ENCODE results near the gene TPCN2.
"Not testable (repeated sequence)": the region's sequence is repeated elsewhere in the genome, so short reads cannot be mapped to it uniquely, and the experiment has no call there.

The TPCN2 gene

DNA sequence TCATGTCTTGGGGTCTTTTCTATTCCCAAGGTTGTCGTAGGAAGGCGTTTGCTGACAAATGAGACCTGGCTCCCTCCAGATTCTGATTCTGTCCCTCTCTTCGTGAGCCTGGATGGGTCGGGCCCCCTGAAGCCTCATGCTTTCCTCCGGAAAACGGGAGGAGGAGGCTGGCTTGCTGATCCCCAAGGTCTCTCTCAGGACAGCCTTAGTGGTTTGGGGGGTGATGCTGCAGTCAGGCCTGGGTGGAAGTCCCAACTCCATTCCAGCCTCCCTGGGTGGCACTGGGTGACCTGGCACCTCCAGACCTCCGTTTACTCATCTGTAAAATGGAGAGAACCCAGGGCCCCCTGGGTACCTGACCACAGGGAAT is 83.6 kb downstream of the TPCN2 start:
- DNase-seq, result no peak

DNA sequence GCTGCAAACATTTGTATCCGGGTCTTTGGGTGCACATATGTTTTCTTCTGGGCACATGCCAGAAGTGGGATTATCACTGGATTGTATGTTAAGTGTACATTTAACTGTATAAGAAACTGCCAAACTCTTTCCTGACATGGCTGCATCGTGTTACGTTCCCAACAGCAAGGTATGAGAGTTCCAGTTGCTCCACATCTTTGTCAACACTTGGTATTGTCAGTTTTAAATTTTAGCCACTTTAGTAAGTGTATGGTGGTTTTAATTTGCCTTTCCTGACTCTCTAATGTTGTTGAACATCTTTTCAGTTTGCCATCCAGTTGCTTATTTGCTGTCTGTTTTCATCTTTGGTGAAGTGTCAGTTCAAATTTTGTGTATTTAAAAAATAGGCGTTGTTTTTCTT is 84.5 kb downstream of the TPCN2 start:
- no peak for DNase-seq

DNA sequence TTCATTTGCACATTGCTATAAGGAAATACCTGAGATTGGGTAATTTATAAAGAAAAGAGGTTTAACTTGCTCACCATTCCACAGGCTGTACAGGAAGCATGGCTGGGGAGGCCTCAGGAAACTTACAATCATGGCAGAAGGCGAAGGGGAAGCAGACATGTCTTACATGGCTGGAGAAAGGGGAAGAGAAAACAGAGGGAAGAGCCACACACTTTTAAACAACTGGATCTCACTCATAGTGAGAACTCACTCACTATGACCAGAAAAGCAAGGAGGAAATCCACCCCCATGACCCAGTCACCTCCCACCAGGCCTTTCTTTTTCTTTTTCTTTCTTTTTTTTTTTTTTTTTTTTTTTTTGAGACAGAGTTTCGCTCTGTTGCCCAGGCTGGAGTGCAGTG is 85.5 kb downstream of the TPCN2 start:
- DNase-seq, result not testable (repeated sequence)

- DNase-seq, result no peak
These were observed 86.2 kb downstream of the TPCN2 start for GRCh38 chr11:69134957-69135356.

DNA sequence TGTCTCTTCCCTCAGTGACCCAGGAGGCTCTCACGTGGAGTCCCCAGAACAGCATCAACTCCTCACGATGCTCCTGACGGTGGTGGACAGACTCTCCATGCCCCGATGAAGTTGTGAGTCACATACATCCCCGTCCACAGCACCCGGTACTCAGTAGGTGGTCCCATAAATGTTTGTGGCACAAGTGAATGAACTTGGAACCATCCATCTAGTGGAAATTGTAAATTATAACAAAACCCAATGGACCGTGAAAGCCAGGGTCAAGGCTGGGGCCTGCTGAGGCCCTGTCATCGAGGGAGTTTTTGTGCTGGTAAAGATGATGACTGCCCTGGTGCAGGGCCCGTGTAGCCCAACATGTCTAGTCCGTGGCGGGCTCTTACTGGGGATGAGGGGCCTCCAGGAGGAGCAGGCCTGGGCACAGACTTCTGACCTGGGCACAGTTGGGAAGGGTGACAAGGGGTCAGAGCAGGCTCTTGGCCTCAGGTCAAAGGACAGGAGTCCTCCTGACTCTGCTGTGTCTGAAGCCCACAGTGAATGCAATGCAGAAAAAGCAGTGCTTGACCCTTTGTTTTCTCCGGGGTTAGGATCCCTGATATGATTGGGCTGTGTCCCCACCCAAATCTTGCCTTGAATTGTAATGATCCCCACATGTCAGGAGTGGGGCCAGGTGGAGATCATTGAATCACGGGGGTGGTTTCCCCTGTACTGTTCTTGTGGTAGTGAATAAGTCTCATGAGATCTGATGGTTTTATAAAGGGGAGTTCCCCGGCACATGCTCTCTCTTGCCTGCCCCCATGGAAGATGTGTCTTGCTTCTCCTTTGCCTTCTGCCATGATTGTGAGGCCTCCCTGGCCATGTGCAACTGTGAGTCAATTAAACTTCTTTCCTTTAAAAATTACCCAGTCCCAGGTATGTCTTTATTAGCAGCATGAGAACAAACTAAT is 87.0 kb downstream of the TPCN2 start:
- DNase-seq, result no peak

DNA sequence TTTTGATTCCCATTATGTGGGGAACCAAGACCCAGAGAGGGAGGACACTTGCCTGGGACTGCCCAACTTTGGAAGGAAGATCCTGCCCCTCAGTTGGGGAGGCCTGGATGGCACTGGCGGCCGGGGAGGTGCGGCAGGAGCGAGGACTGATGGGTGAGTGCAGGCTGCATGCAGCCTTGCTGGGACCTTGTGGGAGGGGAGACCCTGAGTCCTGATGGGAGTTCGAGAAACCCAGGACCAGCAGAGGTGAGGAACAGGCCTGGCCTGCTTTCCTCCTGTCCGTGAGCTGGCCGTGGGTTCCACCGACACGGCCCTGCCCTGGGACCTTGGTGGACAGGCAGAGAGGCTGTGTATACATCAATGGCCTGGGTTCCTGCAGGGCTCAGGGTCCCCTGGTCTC is 87.7 kb downstream of the TPCN2 start:
- no peak for DNase-seq

- no peak for DNase-seq
These were observed 88.6 kb downstream of the TPCN2 start for GRCh38 chr11:69137151-69137844.

DNA sequence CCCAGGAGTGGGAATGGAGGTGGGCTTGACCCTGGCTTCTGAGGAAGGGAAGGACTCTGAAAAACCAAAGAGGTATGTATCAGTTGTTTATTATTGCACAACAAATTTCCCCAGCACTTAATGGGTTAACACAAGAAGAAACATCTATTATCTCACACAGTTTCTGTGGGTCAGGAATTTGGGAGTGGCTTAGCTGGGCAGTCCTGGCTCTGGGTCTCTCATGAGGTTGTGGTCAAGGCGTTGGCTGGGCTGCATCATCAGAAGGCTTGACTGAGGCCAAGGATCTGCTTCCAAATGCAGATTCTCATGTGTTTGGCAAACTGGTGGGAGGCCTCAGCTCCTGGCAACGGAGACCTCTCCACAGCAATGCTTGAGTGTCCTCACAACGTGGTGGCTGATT is 89.5 kb downstream of the TPCN2 start:
- no peak for DNase-seq

DNA sequence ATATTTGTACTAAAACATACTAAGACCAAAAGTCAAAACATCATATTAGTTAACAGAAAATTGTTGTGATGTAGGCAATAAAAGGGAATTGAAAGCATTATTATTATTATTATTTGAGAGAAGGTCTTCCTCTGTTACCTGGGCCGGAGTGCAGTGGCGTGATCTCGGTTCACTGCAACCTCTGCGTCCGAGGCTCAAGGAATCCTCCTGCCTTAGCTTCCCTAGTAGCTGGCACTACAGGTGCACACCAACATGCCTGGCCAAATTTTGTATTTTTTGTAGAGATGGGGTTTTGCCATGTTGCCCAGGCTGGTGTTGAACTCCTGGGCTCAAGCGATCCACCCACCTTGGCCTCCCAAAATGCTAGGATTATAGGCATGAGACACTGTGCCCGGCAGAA is 91.4 kb downstream of the TPCN2 start:
- not testable (repeated sequence) for DNase-seq

DNA sequence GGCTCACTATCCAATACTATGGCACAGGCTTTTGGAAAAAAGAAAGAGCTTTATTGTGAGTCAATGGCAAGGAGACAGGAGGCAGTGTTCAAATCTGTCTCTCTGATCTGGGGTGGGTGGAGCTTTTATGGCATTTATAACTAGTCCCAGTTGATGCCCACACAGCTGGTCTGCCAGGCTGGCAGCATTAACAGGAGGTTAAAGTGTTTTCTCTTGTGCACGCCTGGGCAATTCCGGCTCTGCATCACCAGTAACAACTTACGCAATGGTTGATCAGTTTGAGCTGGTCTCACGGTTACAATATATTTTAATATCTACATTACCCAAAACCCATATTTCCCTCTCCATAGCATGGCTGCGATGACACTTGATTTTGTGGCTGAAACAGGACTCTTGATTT is 91.9 kb downstream of the TPCN2 start:
- no peak for DNase-seq

DNA sequence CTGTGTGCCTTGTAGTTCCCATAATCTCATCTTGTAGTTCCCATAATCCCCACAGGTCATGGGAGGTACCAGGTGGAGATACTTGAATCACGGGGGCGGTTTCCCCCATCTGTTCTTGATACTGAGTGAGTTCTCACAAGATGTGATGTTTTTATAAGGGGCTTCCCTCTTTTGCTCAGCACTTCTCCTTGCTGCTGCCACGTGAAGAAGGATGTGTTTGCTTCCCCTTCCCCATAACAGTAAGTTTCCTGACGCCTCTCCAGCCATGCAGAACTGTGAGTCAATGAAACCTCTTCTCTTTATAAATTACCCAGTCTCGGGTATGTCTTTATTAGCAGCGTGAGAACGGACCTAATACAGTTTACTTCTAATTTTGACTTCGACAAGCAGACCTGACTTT is 93.0 kb downstream of the TPCN2 start:
- DNase-seq, result no peak

DNA sequence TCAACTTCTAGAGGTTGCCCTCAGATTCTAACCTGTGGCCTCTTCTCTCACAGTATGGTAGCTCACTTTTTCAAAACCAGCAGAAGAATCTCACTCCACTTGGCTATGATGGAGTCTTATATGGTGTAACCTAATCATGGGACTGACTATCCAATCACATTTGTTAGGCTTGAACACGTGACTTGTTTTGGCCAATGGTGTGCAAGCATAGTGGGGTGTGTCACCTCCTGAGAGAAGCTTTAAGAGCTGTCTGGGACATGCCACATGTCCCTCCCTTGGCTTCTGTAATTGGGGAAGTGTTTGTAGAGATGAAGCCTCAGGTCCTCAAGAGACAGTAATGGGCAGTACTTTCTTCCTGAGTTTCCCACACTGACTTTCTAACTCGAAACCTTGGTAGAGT is 94.2 kb downstream of the TPCN2 start:
- DNase-seq, result no peak

GRCh38 chr11:69144316-69145049 is 95.8 kb downstream of the TPCN2 start:
- no peak for DNase-seq

DNA sequence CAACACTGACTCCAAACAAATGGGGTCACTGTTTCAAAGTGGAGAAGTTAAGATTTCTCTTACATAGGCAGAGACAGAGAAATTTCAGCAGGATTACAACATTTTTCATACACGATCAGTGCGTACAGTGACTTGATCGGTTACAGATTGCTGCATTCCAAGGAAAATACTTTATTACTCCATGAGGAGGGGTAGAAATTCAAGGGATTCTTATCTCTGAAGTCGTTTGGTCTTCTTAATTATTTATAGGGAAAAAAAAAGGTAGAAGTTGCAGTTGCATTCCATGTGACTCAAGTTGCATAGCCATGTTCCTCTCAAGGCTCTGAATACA is 96.3 kb downstream of the TPCN2 start:
- DNase-seq, result no peak

- DNase-seq, result no peak
These were observed 99.6 kb downstream of the TPCN2 start for GRCh38 chr11:69148377-69148762.

DNA sequence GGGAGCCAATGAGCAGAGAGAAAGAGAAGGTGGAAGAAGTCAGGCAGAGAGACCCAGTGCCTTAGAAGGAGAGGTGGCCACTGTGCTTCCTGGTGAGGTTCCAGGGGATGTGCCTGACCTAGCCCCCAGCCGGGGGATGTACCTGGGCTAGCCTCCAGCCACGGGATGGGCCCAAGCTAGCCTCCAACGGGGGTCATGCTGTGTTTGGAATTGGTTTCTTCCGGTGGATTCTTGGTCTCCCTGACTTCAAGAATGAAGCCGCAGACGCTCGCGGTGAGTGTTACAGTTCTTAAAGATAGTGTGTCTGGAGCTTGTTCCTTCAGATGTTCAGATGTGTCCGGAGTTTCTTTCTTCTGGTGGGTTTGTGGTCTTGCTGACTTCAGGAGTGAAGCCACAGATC is 100.1 kb downstream of the TPCN2 start:
- DNase-seq, result no peak

DNA sequence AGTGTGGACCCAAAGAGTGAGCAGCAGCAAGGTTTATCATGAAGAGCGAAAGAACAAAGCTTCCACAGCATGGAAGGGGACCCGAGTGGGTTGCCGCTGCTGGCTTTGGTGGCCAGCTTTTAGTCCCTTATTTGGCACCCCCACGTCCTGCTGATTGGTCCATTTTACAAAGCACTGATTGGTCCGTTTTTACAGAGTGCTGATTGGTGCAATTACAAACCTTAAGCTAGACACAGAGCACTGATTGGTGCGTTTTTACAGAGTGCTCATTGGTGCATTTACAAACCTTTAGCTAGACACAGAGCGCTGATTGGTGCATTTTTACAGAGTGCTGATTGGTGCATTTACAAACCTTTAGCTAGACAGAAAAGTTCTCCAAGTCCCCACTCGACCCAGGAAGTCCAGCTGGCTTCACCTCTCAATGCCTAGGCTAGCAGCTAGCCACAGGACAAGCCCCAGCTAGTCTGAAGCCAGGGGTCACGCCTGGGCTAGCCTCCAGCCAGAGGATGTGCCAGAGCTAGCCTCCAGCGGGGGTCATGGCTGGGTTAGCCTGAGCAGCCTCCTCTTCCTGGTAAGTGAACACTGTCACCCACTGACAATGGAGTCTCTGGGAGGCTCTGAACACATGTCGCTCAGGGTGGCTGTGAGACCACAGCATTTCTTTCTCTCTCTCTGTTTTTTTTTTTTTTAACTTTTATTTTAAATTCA is 100.8 kb downstream of the TPCN2 start:
- DNase-seq, result not testable (repeated sequence)

- no peak for DNase-seq
These were observed 101.4 kb downstream of the TPCN2 start for GRCh38 chr11:69150175-69150574.

GRCh38 chr11:69151836-69152235 is 103.1 kb downstream of the TPCN2 start:
- DNase-seq, result no peak

GRCh38 chr11:69152733-69153421 is 104.1 kb downstream of the TPCN2 start:
- no peak for DNase-seq

- DNase-seq, result no peak
These were observed 104.9 kb downstream of the TPCN2 start for GRCh38 chr11:69153661-69154060.

- no peak for DNase-seq
These were observed 105.6 kb downstream of the TPCN2 start for GRCh38 chr11:69154211-69154913.
